Measurements from ENCODE around the gene ZNF784.
"Not testable (repeated sequence)": the region's sequence is repeated elsewhere in the genome, so short reads cannot be mapped to it uniquely, and the experiment has no call there.

The ZNF784 gene

GRCh38 chr19:55585658-55586339 is 38.6 kb downstream of the ZNF784 start:
- peak; percentile 27 to 55 for DNase-seq (ENCODE audit: low read depth in 2 of 2)

- DNase-seq (ENCODE audit: low read depth in 2 of 2): no peak
Measured at GRCh38 chr19:55584871-55585270, 39.5 kb downstream of the ZNF784 start.

GRCh38 chr19:55583897-55584296 is 40.5 kb downstream of the ZNF784 start:
- DNase-seq (ENCODE audit: low read depth in 2 of 2): not testable (repeated sequence)

DNA sequence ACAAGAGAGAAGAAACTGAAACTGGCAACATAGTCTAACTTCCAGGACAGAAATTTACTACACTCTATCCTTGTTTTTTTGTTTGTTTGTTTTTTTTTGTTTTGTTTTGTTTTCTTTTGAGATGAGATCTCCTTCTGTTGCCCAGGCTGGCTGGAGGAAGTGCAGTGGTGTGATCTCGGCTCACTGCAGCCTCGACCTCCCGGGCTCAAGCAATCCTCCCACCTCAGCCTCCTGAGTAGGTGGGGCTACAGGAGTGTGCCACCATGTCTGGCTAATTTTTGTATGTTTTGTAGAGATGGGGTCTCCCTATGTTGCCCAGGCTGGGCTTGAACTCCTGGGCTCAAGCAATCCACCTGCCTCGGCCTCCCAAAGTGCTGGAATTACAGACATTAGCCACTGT is 42.1 kb downstream of the ZNF784 start:
- DNase-seq (ENCODE audit: low read depth in 2 of 2): not testable (repeated sequence)

DNA sequence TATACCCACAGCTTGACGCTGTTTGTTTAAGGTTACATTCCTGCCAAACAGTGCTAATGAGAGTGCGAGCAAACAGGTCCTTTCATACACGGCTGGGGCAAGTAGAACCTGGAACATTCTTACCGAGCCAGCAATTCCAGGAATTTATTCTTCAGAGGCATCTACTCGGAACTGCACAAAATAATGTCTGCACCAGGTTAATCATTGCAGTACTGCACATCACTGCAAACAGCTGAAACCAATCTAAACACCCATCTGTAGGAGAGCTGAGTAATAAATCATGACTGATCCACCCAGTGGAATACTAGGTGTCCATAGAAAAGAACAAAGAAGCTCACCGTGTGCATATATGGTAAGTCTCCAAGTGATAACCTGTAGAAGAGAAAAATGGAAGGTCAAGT is 42.5 kb downstream of the ZNF784 start:
- DNase-seq (ENCODE audit: low read depth in 2 of 2): no peak

GRCh38 chr19:55581145-55581822 is 43.1 kb downstream of the ZNF784 start:
- DNase-seq (ENCODE audit: low read depth in 2 of 2): no peak

DNA sequence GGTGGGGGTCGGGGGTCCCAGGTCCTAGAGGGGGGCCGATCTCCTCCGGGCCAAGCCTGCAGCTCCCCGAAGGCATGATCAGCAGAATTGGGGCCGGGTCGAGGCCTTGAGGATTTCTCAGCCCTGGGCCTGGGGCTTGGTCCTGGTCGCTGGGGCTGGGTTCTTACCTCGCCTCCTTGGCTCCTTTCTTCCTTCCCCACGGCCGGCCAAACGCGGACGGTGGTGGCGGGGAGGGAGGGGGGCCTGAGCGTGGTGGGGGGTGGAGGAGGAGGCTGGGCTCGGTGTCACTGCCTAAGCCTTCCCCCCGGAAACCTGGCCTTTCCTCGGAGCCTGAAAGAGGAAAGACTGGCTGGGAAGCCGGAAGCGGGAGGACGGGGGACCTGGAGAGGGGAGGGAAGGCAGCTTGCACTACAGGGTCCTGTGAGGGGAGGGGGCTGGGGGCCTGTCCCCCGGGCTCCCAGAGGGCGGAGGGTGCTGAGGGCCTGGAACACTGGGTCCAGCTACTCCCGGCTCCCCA is 43.7 kb downstream of the ZNF784 start, which contains the start of gene ZNF579:
ZNF579 (minus strand) TSS at position 221 of the 517 bp plus-strand sequence. CDS start 1,209 bp downstream, outside the sequence.
- peak; percentile 60 to 80 for DNase-seq (ENCODE audit: low read depth in 2 of 2)

GRCh38 chr19:55579766-55580621 is 44.4 kb downstream of the ZNF784 start:
- no peak for DNase-seq (ENCODE audit: low read depth in 2 of 2)

DNA sequence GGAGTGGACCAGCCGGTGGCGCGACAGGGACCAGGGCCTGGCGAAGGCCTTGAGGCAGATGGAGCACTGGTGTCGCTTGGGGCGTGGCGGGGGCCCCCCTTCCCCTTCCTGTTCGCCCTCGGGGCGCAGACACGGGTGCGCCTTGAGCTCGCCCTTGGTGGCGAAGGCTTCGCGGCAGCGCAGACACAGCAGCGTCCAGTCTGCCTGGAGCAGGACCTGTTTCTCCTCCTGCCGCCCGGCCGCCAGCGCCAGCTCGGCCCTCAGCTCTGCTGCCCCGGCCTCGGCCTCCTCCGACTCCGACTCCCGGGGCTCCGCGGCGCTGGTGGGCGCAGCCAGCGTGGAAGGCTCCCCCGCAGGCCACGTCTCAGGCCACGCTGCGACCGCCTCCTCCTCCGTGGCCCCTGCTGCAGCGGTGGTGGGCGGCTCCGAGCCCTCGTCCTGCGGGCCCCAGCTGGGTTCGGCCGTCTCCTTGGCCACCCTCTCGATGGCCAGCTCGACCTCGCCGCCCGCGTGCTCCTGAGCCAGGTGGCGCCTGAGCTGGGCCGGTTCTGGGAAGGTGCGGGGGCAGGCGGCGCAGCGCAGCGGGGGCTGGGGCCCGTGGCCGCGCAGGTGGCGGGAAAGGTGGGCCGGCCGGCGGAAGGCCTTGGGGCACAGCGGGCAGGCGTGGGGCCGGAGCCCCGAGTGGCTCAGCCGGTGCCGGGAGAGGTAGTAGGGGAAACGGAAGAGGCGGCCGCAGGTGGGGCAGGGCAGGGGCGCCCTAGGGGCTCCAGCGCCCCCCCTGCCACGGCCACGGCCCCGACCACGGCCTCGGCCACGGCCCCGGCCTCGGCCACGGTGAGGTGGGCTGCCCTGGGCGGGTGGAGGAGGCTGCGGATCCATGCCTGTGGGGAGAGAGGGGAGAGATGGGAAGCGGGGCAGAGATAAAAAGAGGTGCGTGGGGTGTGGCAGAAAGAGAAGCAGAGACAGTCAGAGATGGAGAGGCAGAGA is 45.3 kb downstream of the ZNF784 start:
- no peak for DNase-seq (ENCODE audit: low read depth in 2 of 2)

- no peak for DNase-seq (ENCODE audit: low read depth in 2 of 2)
Measured at GRCh38 chr19:55578031-55578760, 46.2 kb downstream of the ZNF784 start.

GRCh38 chr19:55576746-55577145 is 47.6 kb downstream of the ZNF784 start:
- no peak for DNase-seq (ENCODE audit: low read depth in 2 of 2)

- DNase-seq (ENCODE audit: low read depth in 2 of 2): not testable (repeated sequence)
Measured at GRCh38 chr19:55573929-55574328, 50.4 kb downstream of the ZNF784 start.
